Measurements from ENCODE around the gene TLK2.
"Not testable (repeated sequence)": the region's sequence is repeated elsewhere in the genome, so short reads cannot be mapped to it uniquely, and the experiment has no call there.

TLK2 gene

GRCh38 chr17:62478424-62478879 lies at the start of gene TLK2:
TLK2 (plus strand) TSS chr17:62478825; CDS start chr17:62481126, 2,301 bp downstream.
- peak; percentile 92 for DNase-seq

- not testable (repeated sequence) for DNase-seq
Measured at GRCh38 chr17:62435251-62435650, 43.4 kb upstream of the TLK2 start.

- DNase-seq: not testable (repeated sequence)
Measured at GRCh38 chr17:62441181-62441580, 37.4 kb upstream of the TLK2 start.

- no peak for DNase-seq
Measured at GRCh38 chr17:62444063-62444462, 34.6 kb upstream of the TLK2 start.

- DNase-seq: not testable (repeated sequence)
Measured at GRCh38 chr17:62445791-62446190, 32.8 kb upstream of the TLK2 start.

DNA sequence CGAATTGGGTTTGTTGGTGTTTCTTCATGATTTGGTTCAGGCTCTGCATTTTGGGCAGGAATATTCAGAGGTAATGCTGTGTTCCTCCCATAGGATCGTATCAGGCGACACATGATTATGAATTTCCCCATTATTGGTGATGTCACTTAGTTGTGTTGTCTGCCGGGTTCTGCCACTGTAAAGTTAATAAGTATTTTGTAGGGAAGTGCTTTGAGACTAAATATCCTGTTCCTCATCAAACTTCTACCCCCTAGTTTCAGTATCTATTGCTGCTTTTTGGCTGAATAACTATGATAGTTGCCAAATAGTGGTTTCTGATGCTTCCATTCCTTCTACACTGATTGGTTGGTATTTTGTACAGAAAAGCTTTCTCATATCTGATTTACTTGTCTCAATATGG lies 26.4 kb upstream of the TLK2 start:
- not testable (repeated sequence) for DNase-seq

- DNase-seq: peak; percentile 22
Measured at GRCh38 chr17:62453041-62453440, 25.6 kb upstream of the TLK2 start.

DNA sequence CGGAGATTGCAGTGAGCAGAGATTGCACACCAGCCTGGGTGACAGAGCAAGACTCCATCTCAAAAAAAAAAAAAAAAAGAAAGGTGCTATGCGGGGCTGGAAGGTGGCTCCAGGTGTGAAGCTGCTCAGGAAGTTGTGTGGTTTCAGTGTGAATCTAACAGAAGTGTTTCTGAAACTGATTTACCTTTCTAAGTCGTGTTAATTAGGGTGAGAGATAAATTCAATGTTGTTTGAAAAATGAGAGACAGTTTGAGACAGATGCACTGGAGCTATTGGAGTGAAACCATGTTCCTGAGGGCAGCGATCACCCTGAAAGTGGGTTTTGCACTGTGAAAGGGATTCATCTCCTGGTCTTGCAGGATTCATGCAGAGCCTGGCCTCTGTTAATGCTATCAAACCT lies 25.0 kb upstream of the TLK2 start:
- DNase-seq: not testable (repeated sequence)

DNA sequence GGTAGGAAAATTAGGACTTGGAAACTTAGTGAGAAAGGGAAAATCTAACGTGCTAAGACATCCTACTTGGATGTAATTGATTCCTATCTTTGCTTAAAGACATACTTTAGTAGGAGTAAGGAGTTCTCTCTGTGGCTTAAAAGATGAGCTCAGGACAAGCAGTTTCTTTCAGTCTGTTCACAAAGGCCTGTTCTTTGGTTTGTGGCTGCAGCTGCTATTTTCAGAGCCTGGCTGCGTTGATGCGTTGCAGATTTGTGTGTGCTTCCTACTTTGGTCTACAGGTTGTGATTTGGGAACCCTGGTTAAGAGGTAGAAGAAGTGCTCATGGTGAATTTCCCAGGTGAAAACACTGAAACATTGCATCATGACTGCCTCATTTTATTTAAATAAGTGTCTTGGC lies 24.5 kb upstream of the TLK2 start:
- DNase-seq: not testable (repeated sequence)

DNA sequence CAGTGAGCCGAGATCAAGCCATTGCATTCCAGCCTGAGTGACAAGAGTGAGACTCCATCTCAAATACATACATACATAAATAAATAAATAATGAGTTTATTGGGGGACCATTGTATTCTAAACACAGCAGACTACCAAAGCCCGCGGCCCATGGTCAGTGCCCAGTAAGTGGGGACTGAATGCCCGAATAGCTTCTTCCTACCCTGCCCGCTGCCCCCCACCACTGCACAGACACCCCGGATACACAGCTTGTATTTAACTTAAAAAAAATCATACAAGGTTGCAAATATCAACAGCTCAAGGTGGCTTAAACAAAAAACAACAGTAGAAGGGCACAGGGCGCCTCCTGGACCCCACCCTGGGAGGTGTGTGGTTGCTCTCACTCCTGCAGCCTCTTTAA lies 22.6 kb upstream of the TLK2 start:
- DNase-seq: no peak

DNA sequence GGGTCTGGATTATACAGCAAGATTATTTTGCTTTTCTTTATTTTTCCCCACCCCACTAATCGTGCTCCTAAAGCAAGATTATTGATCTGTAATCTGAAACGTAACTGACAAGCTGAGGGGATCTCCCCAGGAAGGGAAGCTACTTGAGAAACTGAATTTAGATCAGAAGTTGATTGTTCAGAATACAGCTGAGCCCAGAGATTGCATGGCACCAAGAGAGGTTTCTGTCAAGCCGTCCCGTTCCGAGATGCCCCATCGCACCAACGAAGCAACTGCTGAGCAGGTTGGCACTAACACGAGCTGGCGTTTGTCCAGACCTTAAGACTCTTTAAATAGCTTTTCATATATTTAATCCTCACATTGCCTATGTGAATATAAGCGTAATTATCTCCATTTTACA lies 20.1 kb upstream of the TLK2 start:
- DNase-seq: not testable (repeated sequence)

DNA sequence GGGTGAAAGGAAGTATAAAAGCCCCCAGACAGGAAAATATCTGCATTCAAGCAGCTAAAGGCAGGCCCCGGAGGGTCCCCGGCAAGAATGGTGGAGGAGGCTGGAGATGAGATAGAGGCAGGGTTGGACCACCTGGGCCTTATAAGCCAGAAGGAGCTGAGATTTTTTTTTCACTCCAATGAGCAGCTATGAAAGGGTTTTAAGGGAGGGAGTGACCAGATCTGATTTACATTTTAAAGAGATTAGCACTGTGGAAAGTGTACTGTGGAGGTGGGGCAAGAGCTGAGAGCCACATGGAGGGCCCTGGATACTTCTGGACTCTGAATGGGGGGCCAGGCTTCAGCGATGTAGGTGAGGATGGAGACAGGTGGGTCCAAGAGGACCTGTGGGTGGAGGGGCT lies 14.2 kb upstream of the TLK2 start:
- peak; percentile 91 for DNase-seq

GRCh38 chr17:62465271-62465670 lies 13.4 kb upstream of the TLK2 start:
- not testable (repeated sequence) for DNase-seq

DNA sequence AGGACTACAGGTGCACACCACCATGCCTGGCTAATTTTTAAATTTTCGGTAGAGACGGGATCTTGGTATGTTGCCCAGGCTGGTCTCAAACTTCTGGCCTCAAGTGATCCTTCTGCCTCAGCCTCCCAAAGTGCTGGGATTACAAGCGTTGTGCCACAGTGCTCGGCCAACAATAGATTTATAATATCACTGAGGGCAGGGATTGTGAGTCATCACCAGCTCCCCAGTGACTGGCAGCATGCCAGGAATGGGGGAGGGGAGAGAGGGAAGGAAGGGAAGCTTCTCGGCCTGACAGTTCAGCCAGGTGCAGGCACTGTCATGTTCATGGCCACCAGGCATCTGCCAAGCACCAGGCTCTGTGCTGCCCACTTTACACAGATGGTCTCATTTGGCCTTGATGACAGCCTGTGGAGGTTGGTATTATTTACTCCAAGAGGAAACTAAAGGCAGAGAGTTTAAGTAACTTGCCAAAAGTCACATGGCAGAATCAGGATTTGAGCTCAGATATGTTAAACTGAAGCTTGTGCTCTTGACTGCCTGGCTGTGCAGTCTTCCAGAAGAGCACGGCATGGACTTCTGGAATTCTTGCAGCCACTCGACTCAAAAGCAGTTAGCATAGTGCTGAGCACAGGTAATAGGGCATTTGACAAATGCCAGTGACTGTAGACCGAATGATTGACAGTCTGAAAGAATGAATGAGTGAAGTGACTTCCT lies 7.8 kb upstream of the TLK2 start:
- peak; percentile 90 for DNase-seq

- DNase-seq: not testable (repeated sequence)
Measured at GRCh38 chr17:62471380-62471880, 7.2 kb upstream of the TLK2 start.

GRCh38 chr17:62473030-62473982 lies 5.3 kb upstream of the TLK2 start:
- DNase-seq: not testable (repeated sequence)

GRCh38 chr17:62477111-62477510 lies 1.5 kb upstream of the TLK2 start:
- DNase-seq: not testable (repeated sequence)

DNA sequence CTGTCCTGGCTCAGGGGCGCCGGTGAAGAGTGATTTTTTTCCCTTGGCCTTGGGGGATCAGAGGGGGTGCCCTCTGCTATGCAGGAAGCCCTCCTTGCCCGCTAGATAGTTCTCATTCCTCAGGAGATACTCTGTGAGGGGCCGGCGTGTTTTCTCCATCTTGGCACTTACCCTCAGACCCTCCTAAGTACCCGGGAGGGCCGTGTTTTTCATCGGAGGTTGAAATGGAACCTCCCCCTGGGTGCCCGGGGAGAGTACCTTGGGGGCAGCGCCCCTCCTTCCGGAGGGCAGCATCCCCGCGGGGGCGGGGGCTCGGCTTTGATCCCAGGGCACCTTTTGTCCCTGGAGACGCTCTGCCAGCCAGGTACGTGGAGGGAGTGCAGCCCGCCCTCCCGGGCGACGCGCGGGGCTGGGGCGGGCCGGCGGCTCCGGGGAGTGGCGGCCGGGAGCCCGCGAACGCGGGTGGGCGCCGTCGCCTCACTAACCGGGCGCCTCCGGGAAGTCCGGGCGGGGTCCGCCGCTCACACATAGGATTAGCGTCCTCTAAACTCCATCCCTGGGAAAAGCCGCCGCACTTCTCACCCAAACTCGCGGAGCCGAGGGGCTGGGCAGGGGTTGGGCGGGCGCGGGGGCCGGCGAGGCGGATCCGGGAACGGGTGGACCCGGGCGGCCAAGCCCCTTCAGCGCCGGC lies 762 bp upstream of the TLK2 start:
- DNase-seq: peak; percentile 67

DNA sequence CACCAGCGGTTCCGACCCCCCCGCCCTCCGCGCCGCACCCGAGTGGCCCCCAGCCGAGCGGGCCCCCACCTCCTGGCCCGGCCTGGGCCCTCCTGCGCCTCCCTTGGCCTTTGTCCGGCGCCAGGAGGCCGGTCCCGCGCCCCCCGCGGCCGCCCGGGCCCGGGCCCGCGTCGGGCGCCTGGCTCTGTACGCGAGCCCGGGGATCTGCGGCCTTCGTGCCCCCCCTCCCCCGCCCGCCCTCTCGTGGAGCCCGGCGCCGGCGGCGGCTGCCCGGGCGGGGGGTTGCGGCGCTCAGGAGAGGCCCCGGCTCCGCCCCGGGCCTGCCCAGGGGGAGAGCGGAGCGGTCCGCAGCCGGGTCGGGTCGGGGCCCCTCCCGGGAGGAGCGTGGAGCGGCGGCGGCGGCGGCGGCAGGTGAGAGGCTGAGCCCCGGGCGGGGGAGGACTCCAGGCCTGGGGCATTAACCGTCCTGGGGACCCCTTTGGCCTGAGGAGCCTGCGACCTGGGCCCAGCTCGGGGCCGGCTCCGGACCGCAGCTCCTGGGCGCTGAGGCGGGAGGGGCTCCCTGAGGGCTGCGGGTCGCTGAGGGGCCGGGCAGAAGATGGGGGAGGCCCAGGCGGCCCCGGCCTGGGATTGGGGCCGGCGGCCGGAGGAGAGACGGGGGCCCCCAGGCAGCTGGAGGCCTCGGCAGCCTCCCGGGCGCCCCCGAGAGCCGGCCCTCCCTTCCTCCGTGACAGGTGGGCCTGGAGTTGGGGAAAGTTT lies 434 bp downstream of the TLK2 start:
- peak; percentile 31 for DNase-seq

DNA sequence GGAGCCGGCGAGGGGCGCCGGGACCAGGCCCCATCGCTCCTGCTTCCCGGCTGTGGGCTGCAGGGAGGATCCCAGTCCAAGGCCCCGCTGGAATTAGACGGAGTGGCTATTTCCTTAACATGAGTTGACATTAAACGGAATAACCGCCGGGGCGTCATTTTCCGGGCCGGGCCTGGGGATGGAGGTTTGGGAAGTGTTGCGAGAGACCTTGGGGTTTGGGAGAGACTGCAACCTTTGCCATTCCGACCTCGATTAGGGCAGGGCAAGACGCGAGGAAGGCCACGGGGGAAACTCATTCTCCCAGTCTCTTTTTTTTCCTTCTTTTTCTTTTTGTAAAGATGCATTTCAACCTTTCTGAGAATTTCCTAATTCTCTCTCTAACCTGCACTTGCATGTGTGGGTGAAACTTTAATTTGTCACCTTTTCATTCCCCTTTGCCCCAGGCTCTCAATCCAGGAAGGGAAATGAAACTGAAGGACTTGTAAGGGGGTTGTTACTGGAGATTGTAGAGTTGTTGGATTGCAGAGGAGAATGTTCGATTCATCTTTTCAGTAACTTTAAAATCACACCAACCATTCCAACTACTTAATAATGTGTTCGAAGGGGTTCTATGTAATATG lies 1.1 kb downstream of the TLK2 start:
- peak; percentile 48 for DNase-seq

GRCh38 chr17:62482553-62482952 lies 3.9 kb downstream of the TLK2 start:
- not testable (repeated sequence) for DNase-seq

DNA sequence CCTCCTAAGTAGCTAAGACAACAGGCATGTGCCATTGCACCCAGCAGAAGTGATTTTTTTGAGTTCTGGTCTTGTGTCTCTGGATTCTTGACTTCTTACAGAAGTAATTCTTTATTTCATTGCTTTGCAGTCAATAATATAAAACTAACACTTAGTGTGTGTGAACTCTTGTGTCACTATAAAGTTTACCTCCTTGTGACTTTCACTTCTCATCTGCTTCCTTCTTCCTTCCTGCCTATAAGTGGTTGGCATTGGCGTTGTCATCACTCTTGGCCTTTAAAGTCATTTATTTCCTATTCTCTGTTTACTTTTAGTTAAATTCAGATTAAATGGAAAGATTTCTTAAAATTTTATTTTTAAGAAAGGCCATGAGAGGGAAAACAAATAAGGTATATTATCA lies 12.4 kb downstream of the TLK2 start:
- DNase-seq: not testable (repeated sequence)
